Adrenal gland (tissue), 5 donors: ENCODE results near the gene CAMK2A.

ENCODE experiments used
- CTCF ChIP-seq, 6 experiments: fragments of 450-650 bp in 4 of 6; fragments of 200-600 bp in 2 of 6; sonication (generic) in 1 of 6; IDR thresholded peaks; 1 replicate in 5 of 6; 2 replicates in 1 of 6; pipeline versions ENCODE4 v1.5.1 to v1.8.0; 2016 to 2021; ENCODE audit warnings: antibody characterized with exemption in 6 of 6, mild to moderate bottlenecking in 2 of 6, moderate library complexity in 1 of 6
- POLR2A ChIP-seq, 2 donors: fragments of 450-650 bp; IDR thresholded peaks; one replicate each; pipeline ENCODE4 v1.6.1; 2017; ENCODE audit warnings: antibody characterized with exemption in 2 of 2, mild to moderate bottlenecking in 2 of 2, moderate library complexity in 1 of 2
- donor health status: DM: no; HTN: no; CAD: no.

DNA sequence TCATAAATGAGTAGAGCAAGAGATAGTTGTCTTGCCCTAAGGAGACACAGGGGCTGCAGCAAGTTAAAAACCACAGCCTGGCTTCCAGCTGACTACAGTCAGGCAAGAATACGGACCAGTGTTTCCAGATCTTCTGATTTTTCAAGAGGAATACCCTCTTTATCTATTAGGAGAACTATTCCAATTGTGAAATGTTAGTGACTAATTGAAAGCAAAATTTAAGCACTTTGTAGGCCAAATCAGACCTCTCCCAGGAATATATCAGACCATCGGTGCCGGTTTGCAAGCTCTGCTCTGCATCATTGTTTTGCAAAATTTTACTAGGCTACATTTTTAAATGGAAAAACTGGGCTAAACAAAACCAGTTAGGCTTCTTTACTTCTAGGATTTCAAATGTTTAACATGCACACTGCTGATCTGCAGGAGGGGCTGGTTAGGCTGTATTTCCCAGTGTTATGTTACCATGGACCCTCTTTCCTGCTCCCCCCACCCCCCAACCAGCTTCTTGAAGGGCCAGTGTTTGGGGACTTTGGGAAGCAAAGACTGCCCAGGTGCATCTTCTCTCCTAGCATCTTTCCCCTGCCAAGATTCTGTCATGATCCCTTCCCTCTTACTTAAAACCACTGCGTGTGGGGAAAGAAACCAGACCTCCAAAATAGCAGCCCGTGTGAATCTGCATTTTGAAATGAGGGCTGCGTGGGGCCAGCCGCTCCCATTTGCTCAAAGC is 14.2 kb upstream of the CAMK2A start:
- TF ChIP-seq CTCF (IDR thresholded peaks at IDR 0.05) (no peak), POLR2A (IDR thresholded peaks at IDR 0.05) (no peak)
